Psoas muscle (tissue), 8 donors: ENCODE results near the gene GTF3C1. TPM values are rescaled to one million over a fixed set of nuclear protein-coding genes. Genes with fewer than 3 reads are reported as not detected.
"Not testable (repeated sequence)": the region's sequence is repeated elsewhere in the genome, so short reads cannot be mapped to it uniquely, and the experiment has no call there.

Experiments
- ATAC-seq, 4 donors: fragments of 200-7000 bp; cut with Tn5 transposase; one replicate each; pipeline ENCODE4 v1.9.1; 2020; ENCODE audit warnings: moderate library complexity in 3 of 4, mild to moderate bottlenecking in 2 of 4
- DNase-seq, 2 donors: peaks; one replicate each; pipeline ENCODE4 v3.0.0-alpha.2; 2020
- H3K27ac ChIP-seq: fragments of 200-600 bp; one replicate; pipeline ENCODE4 v1.8.0; 2022
- H3K27me3 ChIP-seq, 3 donors: fragments of 200-600 bp in 1 of 3; one replicate each; pipeline versions ENCODE4 v1.6.1 to v1.8.0; 2013 to 2022; ENCODE audit warnings: low read length in 2 of 3, mild to moderate bottlenecking in 2 of 3, moderate library complexity in 1 of 3; ENCODE audit not compliant: insufficient read depth in 3 of 3
- H3K36me3 ChIP-seq, 2 donors: fragments of 200-600 bp in 1 of 2; one replicate each; pipeline versions ENCODE4 v1.6.1 to v1.8.0; 2013 to 2022; ENCODE audit warnings: low read depth in 1 of 2, mild to moderate bottlenecking in 1 of 2, moderate library complexity in 1 of 2; ENCODE audit not compliant: insufficient read depth in 1 of 2
- H3K4me1 ChIP-seq: fragments of 200-600 bp; one replicate; pipeline ENCODE4 v1.8.0; 2022
- H3K4me3 ChIP-seq: fragments of 200-600 bp; one replicate; pipeline ENCODE4 v1.8.0; 2022; ENCODE audit warnings: mild to moderate bottlenecking
- H3K9me3 ChIP-seq: fragments of 200-600 bp; one replicate; pipeline ENCODE4 v1.8.0; 2022
- WGBS, 3 donors: extraction: QIAGEN DNeasy Blood & Tissue Kit; methylation state at CpG; one replicate each; pipeline versions ENCODE4 v1.1.6 to v1.1.7; 2013; 5-methylcytosine and 5-hydroxymethylcytosine counted together
- intact Hi-C, 2 donors: fragments of 100-400 bp; cut with DNase I; formaldehyde crosslinking; loops; one replicate each; pipeline versions ENCODE4 v1.11.0 to v1.14.2; 2022
- polyA plus RNA-seq, 3 donors: library from polyadenylated mRNA; stranded (reverse); fragments of 200-250 nt; gene quantifications; one replicate each; pipeline ENCODE4 v1.2.3, GENCODE V29; 2013
- total RNA-seq, 4 donors: library from RNA; stranded (reverse); fragmentation: NEBNext Ultra II Directional in 2 of 4; extraction: Animal tissue kit (Norgen Biotek cat#: 25700) in 2 of 4; gene quantifications; one replicate each; pipeline versions ENCODE4 v1.2.1 to v1.2.4, GENCODE V29; 2021 to 2023
- TF ChIP-seq, protein P1 (sequence below): fragments of 200-600 bp; IDR thresholded peaks from one replicate; pipeline ENCODE4 v1.8.0; 2022; ENCODE audit warnings: antibody characterized with exemption
- donor health status: healthy with polysubstance abuse.
- donor health status: DM: no; HTN: no; CAD: no; lungs with moderate emphysema.
- donor health status: Bipolar disorder and iron deficiency.
- donor health status: healthy.
- donor health status: DM: yes; HTN: yes; CAD: no.
- donor health status: DM: no; HTN: no; CAD: no.
- donor health status: DM: no; HTN: no; CAD: no.
- donor health status: DM: yes; HTN: yes; CAD: no.

The GTF3C1 gene
- total and polyA plus RNA-seq, 7 donors: 35.2 to 95.5 (median 50.6) TPM

DNA sequence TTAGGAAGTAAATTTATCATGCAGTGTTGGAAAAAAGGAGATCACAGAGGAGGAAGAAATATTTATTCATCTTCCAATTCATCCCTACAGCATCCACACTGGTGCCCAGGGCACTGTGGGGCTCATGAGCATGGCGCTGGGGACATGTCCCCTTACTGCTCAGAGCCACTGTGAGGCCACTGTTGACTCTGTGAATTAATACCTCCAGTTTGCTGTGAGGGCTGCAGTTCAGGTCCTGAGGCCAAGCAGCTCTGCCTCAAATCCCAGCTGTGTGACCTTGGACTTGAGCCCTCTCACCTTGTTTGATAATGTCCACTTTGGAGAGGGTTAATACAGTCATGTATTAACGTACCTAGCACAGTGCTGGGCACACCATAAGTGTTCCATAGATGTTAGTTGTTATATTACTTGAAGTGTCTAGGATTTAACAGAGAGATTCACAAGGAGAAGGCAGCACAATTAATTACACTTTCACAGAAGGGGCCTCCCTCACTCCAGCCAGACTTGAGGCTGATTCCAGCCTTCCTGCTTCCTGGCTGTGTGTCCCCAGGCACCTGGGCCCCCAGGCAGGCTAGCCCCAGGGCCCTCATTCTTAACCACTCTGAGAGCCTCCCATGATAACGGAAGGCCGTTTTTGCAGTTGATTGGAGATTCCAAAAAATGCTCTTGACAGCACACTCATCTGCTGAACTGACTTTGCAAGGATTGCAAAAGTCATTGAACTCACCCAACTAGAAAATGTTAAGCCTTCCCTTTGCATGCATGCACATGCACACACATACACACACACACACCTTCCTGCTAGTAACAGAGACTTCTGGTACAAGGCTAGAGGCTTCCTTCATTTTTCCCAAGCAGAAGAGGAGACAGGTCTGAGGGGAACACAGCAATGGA lies 29.6 kb upstream of the GTF3C1 start:
- Histone ChIP-seq H3K27ac (no peak overlapping the region), H3K4me3 (no peak overlapping the region), H3K4me1 (no peaks in the 10 kb centered on the region), H3K36me3 (no peaks in the 10 kb centered on the region), H3K9me3 (no peaks in the 10 kb centered on the region), H3K27me3 (no peaks in the 10 kb centered on the region)
- intact Hi-C loops: no loop called here
- TF ChIP-seq, protein P1, sequence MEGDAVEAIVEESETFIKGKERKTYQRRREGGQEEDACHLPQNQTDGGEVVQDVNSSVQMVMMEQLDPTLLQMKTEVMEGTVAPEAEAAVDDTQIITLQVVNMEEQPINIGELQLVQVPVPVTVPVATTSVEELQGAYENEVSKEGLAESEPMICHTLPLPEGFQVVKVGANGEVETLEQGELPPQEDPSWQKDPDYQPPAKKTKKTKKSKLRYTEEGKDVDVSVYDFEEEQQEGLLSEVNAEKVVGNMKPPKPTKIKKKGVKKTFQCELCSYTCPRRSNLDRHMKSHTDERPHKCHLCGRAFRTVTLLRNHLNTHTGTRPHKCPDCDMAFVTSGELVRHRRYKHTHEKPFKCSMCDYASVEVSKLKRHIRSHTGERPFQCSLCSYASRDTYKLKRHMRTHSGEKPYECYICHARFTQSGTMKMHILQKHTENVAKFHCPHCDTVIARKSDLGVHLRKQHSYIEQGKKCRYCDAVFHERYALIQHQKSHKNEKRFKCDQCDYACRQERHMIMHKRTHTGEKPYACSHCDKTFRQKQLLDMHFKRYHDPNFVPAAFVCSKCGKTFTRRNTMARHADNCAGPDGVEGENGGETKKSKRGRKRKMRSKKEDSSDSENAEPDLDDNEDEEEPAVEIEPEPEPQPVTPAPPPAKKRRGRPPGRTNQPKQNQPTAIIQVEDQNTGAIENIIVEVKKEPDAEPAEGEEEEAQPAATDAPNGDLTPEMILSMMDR: no peak
- ATAC-seq (no peak), DNase-seq (no peak)
- 85 to 90% (median 87%) methylated on average over 4 of the region's 4 CpGs for WGBS, 3 donors

DNA sequence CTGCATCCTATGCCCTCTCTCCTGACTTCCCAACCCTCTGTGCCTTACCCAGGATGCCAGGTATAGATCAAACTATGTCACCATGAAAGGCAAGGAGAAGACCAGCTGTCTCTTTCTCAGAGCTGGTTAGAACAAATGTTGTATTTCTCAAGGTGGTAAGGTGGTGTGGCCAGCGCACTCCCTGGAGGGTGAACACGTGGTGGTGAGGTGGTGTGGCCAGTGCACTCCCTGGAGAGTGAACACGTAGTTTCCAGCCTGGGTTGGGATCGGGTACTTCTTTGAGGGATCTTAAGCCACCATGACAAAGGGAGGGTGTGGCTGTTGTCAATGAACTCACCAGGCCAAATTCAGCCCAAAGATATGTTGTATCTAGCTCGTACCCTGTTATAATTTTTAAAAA lies 27.0 kb upstream of the GTF3C1 start:
- 65 to 69% (median 65%) methylated on average over 5 of the region's 5 CpGs for WGBS, 3 donors
- TF ChIP-seq, protein P1: no peak
- Histone ChIP-seq H3K4me3 (no peak overlapping the region), H3K4me1 (no peaks in the 10 kb centered on the region), H3K27me3 (no peaks in the 10 kb centered on the region), H3K9me3 (no peaks in the 10 kb centered on the region), H3K36me3 (no peaks in the 10 kb centered on the region), H3K27ac (no peak overlapping the region)
- ATAC-seq (peak in 1 of 4 donors; percentile 32), DNase-seq (no peak)
- intact Hi-C loops: no loop called here

DNA sequence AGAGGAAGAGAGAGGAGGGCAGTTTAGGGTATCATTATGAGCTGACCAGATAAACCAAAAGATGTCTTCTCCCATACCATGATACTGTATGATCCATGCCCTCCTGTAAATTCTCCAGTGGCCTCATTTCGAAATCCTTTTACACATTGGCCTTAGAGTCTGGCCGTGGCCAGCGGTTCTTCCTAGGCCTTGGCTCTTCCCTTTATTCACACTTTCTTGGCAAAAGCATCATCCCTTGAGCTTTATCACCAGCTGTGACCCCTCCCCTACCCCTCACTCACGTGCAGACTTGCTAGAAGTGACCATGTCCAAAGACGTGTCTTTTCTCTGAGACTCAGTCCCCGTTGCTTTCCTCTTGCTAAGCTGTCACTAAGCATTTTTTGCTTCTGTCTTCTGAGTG lies 23.0 kb upstream of the GTF3C1 start:
- intact Hi-C loops: no loop called here
- peak in 1 of 2 donors; percentile 52 for DNase-seq
- Histone ChIP-seq H3K4me3 (no peak overlapping the region), H3K27me3 (no peaks in the 10 kb centered on the region), H3K4me1 (no peaks in the 10 kb centered on the region), H3K36me3 (no peaks in the 10 kb centered on the region), H3K27ac (no peak overlapping the region), H3K9me3 (no peaks in the 10 kb centered on the region)
- TF ChIP-seq, protein P1: no peak
- 66 to 72% (median 67%) methylated on average over 6 of the region's 6 CpGs for WGBS, 3 donors
- ATAC-seq: peak in 2 of 4 donors; percentile 34 to 36

DNA sequence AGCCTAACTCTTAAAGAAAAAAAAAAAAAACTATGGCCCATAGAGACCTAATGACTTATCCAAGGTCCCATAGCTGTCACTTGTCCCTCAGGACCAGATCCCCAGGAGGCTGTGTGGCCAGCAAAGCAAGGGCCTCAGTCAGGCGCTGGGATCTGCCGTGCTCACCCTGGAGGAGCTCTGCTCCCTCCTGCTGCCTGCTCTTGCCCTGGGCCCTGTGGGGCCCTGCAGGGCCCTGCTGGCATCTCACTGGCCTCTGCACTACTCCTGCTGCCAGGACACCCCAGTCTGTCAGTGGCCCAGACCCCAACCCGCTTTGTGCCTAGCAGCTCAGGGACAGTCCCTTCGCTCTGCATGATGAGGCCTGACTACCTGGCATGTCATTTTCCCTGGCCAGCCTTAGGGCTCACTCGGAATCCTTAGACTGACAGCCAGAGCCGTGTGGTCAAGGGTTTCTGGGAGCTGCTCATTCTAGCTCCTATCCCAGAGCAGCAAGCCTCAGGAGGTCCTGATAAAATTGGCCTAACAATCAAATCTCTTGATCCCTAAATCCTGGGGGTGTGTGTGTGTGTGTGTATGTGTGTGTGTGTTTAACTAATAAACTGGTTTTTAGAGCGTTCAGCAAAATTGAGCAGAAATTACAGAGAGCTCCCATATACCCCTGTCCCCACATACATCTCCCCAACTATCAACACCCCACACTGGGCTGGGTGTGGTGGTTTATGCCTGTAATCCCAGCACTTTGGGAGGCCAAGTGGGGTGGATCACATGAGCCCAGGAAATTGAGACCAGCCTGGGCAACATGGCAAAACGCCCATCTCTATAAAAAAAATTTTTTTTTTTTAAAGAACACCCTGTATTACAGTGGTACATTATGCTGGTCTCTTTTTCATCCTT lies 22.0 kb upstream of the GTF3C1 start:
- Histone ChIP-seq H3K4me3 (no peak overlapping the region), H3K4me1 (no peaks in the 10 kb centered on the region), H3K27ac (no peak overlapping the region), H3K27me3 (no peaks in the 10 kb centered on the region), H3K9me3 (no peaks in the 10 kb centered on the region), H3K36me3 (no peaks in the 10 kb centered on the region)
- WGBS, 3 donors: 86 to 93% (median 88%) methylated on average over 8 of the region's 8 CpGs
- no peak for DNase-seq
- ATAC-seq: peak in 1 of 4 donors; percentile 15
- TF ChIP-seq, protein P1: no peak
- intact Hi-C loops: no loop called here

DNA sequence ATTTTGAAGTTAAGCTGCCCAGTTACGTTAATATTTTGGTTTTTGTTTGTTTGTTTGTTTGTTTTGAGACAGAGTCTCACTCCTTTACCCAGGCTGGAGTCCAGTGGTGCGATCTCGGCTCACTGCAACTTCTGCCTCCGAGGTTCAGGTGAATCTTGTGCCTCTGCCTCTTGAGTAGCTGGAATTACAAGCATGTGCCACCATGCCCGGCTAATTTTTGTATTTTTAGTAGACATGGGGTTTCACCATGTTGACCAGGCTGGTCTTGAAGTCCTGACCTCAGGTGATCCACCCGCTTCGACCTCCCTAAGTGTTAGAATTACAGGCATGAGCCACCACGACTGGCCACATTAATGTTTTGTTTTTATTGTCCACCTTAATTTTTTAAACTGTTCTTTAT lies 21.3 kb upstream of the GTF3C1 start:
- H3K27me3 ChIP-seq, ATAC-seq, DNase-seq, H3K4me1 ChIP-seq, H3K4me3 ChIP-seq, H3K27ac ChIP-seq, H3K36me3 ChIP-seq, H3K9me3 ChIP-seq, intact Hi-C loops: not testable (repeated sequence)
- 95 to 97% (median 97%) methylated on average over 8 of the region's 8 CpGs for WGBS, 3 donors
